ENCODE results near the gene PPP1R3D.

DNA sequence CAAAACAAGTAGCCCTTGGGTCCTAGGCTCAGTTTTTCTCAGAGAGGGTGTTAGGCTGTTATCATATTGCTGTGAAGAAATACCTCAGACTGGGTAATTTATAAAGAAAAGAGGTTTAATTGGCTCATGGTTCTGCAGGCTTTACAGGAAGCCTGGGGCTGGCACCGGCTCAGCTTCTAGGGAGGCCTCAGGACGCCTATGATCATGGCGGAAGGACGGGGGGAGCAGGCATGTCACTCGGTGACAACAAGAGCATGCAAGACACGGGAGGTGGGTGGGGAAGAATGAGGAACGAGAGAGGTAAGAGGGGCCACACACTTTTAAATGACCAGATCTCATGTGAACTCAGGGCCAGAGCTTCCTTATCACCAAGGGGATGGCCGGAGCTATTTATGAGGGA, 45.1 kb upstream of the PPP1R3D start:
- TF ChIP-seq, protein P1, sequence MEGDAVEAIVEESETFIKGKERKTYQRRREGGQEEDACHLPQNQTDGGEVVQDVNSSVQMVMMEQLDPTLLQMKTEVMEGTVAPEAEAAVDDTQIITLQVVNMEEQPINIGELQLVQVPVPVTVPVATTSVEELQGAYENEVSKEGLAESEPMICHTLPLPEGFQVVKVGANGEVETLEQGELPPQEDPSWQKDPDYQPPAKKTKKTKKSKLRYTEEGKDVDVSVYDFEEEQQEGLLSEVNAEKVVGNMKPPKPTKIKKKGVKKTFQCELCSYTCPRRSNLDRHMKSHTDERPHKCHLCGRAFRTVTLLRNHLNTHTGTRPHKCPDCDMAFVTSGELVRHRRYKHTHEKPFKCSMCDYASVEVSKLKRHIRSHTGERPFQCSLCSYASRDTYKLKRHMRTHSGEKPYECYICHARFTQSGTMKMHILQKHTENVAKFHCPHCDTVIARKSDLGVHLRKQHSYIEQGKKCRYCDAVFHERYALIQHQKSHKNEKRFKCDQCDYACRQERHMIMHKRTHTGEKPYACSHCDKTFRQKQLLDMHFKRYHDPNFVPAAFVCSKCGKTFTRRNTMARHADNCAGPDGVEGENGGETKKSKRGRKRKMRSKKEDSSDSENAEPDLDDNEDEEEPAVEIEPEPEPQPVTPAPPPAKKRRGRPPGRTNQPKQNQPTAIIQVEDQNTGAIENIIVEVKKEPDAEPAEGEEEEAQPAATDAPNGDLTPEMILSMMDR (IDR thresholded peaks at IDR 0.05), result no peak
- TF ChIP-seq POLR2A (IDR thresholded peaks at IDR 0.05), result no peak

All from tibial nerve (tissue), 3 donors.